Measurements from ENCODE around the gene TTC23.

TTC23 gene

GRCh38 chr15:99177679-99178078, 71.7 kb downstream of the TTC23 start:
- in situ Hi-C loops (cut with MboI; ENCODE audit: low pct_unique_long_range_greater_than_20kb, low sequenced_read_pairs, unreplicated experiment), result no loop called here
- no peak for DNase-seq (ENCODE audit: low spot score)
- TF ChIP-seq CTCF (IDR thresholded peaks at IDR 0.05; ENCODE audit: extremely low read depth, insufficient read depth, missing control alignments), result no peak

- no peak for TF ChIP-seq CTCF (IDR thresholded peaks at IDR 0.05; ENCODE audit: extremely low read depth, insufficient read depth, missing control alignments)
- in situ Hi-C loops (cut with MboI; ENCODE audit: low pct_unique_long_range_greater_than_20kb, low sequenced_read_pairs, unreplicated experiment), result no loop called here
- no peak for DNase-seq (ENCODE audit: low spot score)
Measured at GRCh38 chr15:99176757-99177156, 72.6 kb downstream of the TTC23 start.

DNA sequence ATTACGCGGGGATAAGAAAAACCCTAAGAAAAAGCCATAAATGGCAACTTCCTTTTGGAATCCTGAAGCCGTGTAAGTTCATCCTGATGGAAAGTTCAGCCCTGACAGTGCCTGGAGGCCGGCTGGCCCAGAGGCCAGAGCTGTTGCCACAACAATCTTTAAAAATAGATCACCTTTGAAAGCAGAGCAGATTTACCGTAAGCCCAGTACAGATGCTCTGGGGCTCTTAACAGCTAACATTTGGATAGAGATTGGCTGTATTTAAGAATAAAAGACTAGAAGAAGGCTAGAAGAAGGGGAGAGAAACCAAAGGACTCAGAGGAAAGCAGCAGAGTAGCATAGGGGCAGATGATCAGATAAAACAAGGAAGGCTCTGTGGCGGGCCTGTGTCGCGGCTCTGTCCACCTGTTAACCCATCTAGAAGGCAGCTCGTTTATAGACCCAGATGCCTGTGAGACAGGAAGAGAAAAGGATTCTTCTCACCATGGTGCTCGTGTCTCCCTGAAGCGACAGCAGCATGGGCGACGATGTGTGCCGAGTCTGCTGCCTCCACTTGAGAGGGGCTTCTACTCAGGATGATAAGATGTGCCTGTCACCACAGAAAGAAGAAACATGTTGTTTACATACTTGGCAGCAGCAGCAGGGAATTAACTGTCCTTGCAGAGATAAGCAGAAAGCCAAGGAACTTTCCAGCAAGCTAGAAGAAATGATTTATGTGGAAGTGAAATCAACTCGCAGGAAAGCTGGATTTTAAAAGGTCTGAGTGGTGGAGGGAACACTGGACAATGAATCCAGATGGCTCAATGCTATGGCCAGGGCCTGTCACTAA, 74.6 kb downstream of the TTC23 start:
- in situ Hi-C loops (cut with MboI; ENCODE audit: low pct_unique_long_range_greater_than_20kb, low sequenced_read_pairs, unreplicated experiment), result no loop called here
- TF ChIP-seq CTCF (IDR thresholded peaks at IDR 0.05; ENCODE audit: extremely low read depth, insufficient read depth, missing control alignments), result no peak
- DNase-seq (ENCODE audit: low spot score), result no peak

- no peak for DNase-seq (ENCODE audit: low spot score)
- TF ChIP-seq CTCF (IDR thresholded peaks at IDR 0.05; ENCODE audit: extremely low read depth, insufficient read depth, missing control alignments), result no peak
- in situ Hi-C loops (cut with MboI; ENCODE audit: low pct_unique_long_range_greater_than_20kb, low sequenced_read_pairs, unreplicated experiment), result no loop called here
Measured at GRCh38 chr15:99172989-99173388, 76.4 kb downstream of the TTC23 start.

DNA sequence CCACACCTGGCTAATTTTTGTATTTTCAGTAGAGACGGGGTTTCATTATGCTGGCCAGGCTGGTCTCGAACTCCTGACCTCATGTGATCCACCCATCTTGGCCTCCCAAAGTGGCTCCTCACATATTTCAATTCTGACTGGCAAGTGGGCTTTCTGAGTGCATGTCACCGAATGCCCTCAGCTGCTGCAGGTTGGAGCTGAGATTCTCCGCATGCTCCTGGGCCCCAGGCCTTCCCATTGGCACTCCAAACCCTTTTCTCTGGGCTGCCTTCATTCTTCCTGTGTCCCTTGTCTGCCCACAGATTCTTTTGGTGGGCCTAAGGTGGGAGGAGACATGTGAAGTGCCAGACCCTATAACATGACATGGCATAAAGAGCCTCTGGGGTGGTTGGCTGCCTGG, 77.2 kb downstream of the TTC23 start:
- in situ Hi-C loops (cut with MboI; ENCODE audit: low pct_unique_long_range_greater_than_20kb, low sequenced_read_pairs, unreplicated experiment), result no loop called here
- TF ChIP-seq CTCF (IDR thresholded peaks at IDR 0.05; ENCODE audit: extremely low read depth, insufficient read depth, missing control alignments), result no peak
- no peak for DNase-seq (ENCODE audit: low spot score)

DNA sequence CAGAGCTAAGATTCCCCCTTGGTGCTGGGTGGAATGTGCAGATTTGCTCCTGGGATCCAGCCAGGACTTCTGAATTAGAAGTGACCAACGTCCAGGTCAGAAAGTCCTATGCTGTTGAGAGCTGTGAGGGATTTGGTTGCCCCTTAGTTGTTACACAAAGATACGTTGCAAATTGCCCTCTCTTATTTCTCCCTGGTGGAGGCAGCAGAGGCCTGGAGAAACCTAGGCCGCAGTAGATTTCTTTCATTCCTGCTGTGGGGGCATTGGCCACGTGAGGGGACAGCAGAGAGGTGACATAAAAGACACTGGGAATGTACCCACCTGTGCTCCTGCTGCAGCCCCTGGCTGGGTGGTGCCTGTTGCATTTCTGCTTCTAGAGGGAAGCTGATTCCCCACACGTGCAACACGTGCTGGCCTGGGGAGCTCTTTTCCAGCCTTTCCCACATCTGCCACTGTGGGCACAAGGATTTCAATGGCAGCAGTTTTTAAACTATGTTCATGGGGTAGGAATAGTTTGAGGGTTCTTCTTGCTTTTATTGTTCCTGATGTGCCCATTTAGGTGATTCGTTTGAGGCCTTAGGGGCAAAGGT, 78.8 kb downstream of the TTC23 start:
- TF ChIP-seq CTCF (IDR thresholded peaks at IDR 0.05; ENCODE audit: extremely low read depth, insufficient read depth, missing control alignments), result no peak
- in situ Hi-C loops (cut with MboI; ENCODE audit: low pct_unique_long_range_greater_than_20kb, low sequenced_read_pairs, unreplicated experiment), result no loop called here
- DNase-seq (ENCODE audit: low spot score), result no peak

Data from GM13977 (cell line).